GM12878 (cell line): ENCODE results near the gene PSMB10. TPM values are rescaled to one million over a fixed set of nuclear protein-coding genes. Genes with fewer than 3 reads are reported as not detected.

Experiments
- ATAC-seq: fragments of 200-7000 bp; cut with Tn5 transposase; 3 replicates; pipeline ENCODE4 v1.9.1; 2020; ENCODE audit warnings: mild to moderate bottlenecking, moderate library complexity
- BruUV-seq: library from RNA; stranded (reverse); fragments of 400-500 nt; replicated peaks from 2 replicates; lab custom pipeline; 2021; lab: Mats Ljungman, UMichigan
- CTCF ChIA-PET: fragments of 300-600 bp; sonication (Branson Sonifier 250); formaldehyde crosslinking; extraction: SDS; loops from one replicate; lab custom pipeline; 2021; ENCODE audit warnings: inconsistent platforms; lab: Yijun Ruan, JAX
- POLR2A ChIA-PET: fragments of 350-600 bp; formaldehyde crosslinking; extraction: SDS; loops from one replicate; lab custom pipeline; 2021; ENCODE audit warnings: inconsistent platforms; lab: Charles Lee
- RAD21 ChIA-PET: fragments of 300-600 bp; sonication (Branson Sonifier 250); formaldehyde crosslinking; loops from one replicate; lab custom pipeline; 2023; ENCODE audit warnings: antibody characterized with exemption; ENCODE audit not compliant: unreplicated experiment; lab: Charles Lee
- SMC1A ChIA-PET: fragments of 300-600 bp; sonication (Branson Sonifier 250); formaldehyde crosslinking; loops from one replicate; lab custom pipeline; 2023; ENCODE audit not compliant: unreplicated experiment, uncharacterized antibody; lab: Charles Lee
- DNase-seq: peaks from one replicate; pipeline ENCODE4 v3.0.0-alpha.2; 2011; ENCODE audit warnings: low read depth, low spot score
- FAIRE-seq: peaks from 3 replicates; lab custom pipeline; 2011; peaks lifted over from hg19 to GRCh38; lab: Jason Lieb, UNC
- H2AFZ ChIP-seq: 2 replicates; pipeline ENCODE4 v1.6.0; 2011; ENCODE audit warnings: low read depth, low read length, control low read depth; ENCODE audit not compliant: control insufficient read depth
- H3K27ac ChIP-seq: 2 replicates; pipeline ENCODE4 v1.5.1; 2011; ENCODE audit warnings: control low read depth; ENCODE audit not compliant: control insufficient read depth, insufficient read depth
- H3K27me3 ChIP-seq, 2 experiments: replicated peaks in 1 of 2; 2 replicates each; pipeline versions ENCODE4 v1.6.0 to v1.6.1; 2011; ENCODE audit warnings: low read length in 1 of 2; ENCODE audit not compliant: control insufficient read depth in 2 of 2, insufficient read depth in 2 of 2
- H3K36me3 ChIP-seq, 2 experiments: 2 replicates each; pipeline ENCODE4 v1.5.1; 2011; ENCODE audit warnings: low read length in 1 of 2; ENCODE audit not compliant: control insufficient read depth in 2 of 2, insufficient read depth in 2 of 2
- H3K4me1 ChIP-seq: 2 replicates; pipeline ENCODE4 v1.6.1; 2011; ENCODE audit warnings: mild to moderate bottlenecking, low read length, moderate library complexity, mixed read lengths; ENCODE audit not compliant: control insufficient read depth, insufficient read depth
- H3K4me2 ChIP-seq: 2 replicates; pipeline ENCODE4 v1.6.0; 2011; ENCODE audit warnings: control low read depth; ENCODE audit not compliant: control insufficient read depth, insufficient read depth
- H3K4me3 ChIP-seq: fragments of 200-600 bp; sonication (generic); 2 replicates; pipeline ENCODE4 v1.5.1; 2016
- H3K79me2 ChIP-seq: 2 replicates; pipeline ENCODE4 v1.6.0; 2011; ENCODE audit warnings: low read length; ENCODE audit not compliant: control insufficient read depth, insufficient read depth
- H3K9ac ChIP-seq: 2 replicates; pipeline ENCODE4 v1.8.0; 2011; ENCODE audit warnings: low read length, control low read depth, mixed read lengths; ENCODE audit not compliant: control insufficient read depth, insufficient read depth
- H3K9me3 ChIP-seq: replicated peaks from 3 replicates; pipeline ENCODE4 v1.5.1; 2011; ENCODE audit warnings: mild to moderate bottlenecking, low read length; ENCODE audit not compliant: control insufficient read depth, insufficient read depth
- H4K20me1 ChIP-seq: 2 replicates; pipeline ENCODE4 v1.6.0; 2011; ENCODE audit not compliant: control insufficient read depth, insufficient read depth
- CBFB ChIP-seq: IDR thresholded peaks from 2 replicates; pipeline ENCODE4 v1.6.1; 2016; ENCODE audit warnings: antibody characterized with exemption, low read depth
- ESRRA ChIP-seq: IDR thresholded peaks from 2 replicates; pipeline ENCODE4 v1.6.1; 2012; ENCODE audit warnings: mild to moderate bottlenecking, low read length, improper control_type of control experiment
- FOXM1 ChIP-seq: IDR thresholded peaks from 2 replicates; pipeline ENCODE4 v1.6.1; 2012; ENCODE audit warnings: low read depth, mild to moderate bottlenecking, inconsistent platforms, low read length, moderate library complexity
- HDGF ChIP-seq: fragments of 450-650 bp; IDR thresholded peaks from 2 replicates; pipeline ENCODE4 v1.6.1; 2016; ENCODE audit warnings: antibody characterized with exemption
- JUND ChIP-seq: IDR thresholded peaks from 2 replicates; pipeline ENCODE4 v1.6.1; 2012; ENCODE audit warnings: low read depth, mild to moderate bottlenecking, low read length, improper control_type of control experiment, moderate library complexity
- MYB ChIP-seq: fragments of 150-350 bp; IDR thresholded peaks from 2 replicates; pipeline ENCODE4 v1.6.1; 2014; ENCODE audit warnings: mild to moderate bottlenecking, low read depth, low read length, borderline replicate concordance
- NFYA ChIP-seq: IDR thresholded peaks from 2 replicates; pipeline ENCODE4 v1.6.1; 2011; ENCODE audit warnings: low read depth, mild to moderate bottlenecking, low read length, improper control_type of control experiment, borderline replicate concordance
- NR2C2 ChIP-seq: IDR thresholded peaks from 2 replicates; pipeline ENCODE4 v1.6.1; 2011; ENCODE audit warnings: borderline replicate concordance, low read depth; ENCODE audit not compliant: control insufficient read depth, insufficient read length
- NRF1 ChIP-seq: conservative IDR thresholded peaks from 2 replicates; pipeline ENCODE4 v1.6.1; 2011; ENCODE audit warnings: mild to moderate bottlenecking, low read depth, low read length, improper control_type of control experiment
- RAD21 ChIP-seq: IDR thresholded peaks from 2 replicates; pipeline ENCODE4 v1.6.1; 2011; ENCODE audit warnings: mild to moderate bottlenecking, low read depth, low read length, moderate library complexity; ENCODE audit not compliant: insufficient read depth
- RUNX3 ChIP-seq: IDR thresholded peaks from 2 replicates; pipeline ENCODE4 v1.6.1; 2012; ENCODE audit warnings: low read length, inconsistent platforms
- SMAD1 ChIP-seq: fragments of 450-650 bp; IDR thresholded peaks from 2 replicates; pipeline ENCODE4 v1.6.1; 2018; ENCODE audit warnings: mild to moderate bottlenecking, low read depth; ENCODE audit not compliant: partially characterized antibody
- SP1 ChIP-seq: IDR thresholded peaks from one replicate; pipeline ENCODE4 v1.6.1; 2011; ENCODE audit warnings: low read depth, low read length
- SUPT20H ChIP-seq: IDR thresholded peaks from 2 replicates; pipeline ENCODE4 v1.6.1; 2011; ENCODE audit warnings: low read depth, mild to moderate bottlenecking, low read length, moderate library complexity, borderline replicate concordance; ENCODE audit not compliant: control insufficient read depth
- ZBTB33 ChIP-seq: fragments of 450-650 bp; IDR thresholded peaks from 2 replicates; pipeline ENCODE4 v1.6.1; 2017; ENCODE audit warnings: mild to moderate bottlenecking
- ZSCAN29 ChIP-seq: fragments of 450-650 bp; IDR thresholded peaks from 2 replicates; pipeline ENCODE4 v1.6.1; 2017; ENCODE audit warnings: mild to moderate bottlenecking, moderate library complexity
- WGBS: methylation state at CpG from one replicate; pipeline ENCODE4 v1.1.6; 2016; ENCODE audit warnings: low lambda C conversion rate; ENCODE audit not compliant: insufficient replicate concordance, insufficient coverage; ENCODE audit errors: missing lambda C conversion rate; 5-methylcytosine and 5-hydroxymethylcytosine counted together
- in situ Hi-C: fragments of 300-500 bp; cut with MboI; formaldehyde crosslinking; loops from 9 replicates; pipeline ENCODE4 v1.14.3; 2018; ENCODE audit warnings: mixed read lengths
- intact Hi-C: fragments of 100-400 bp; cut with micrococcal nuclease; formaldehyde crosslinking; loops from one replicate; pipeline ENCODE4 v1.14.2; 2022; ENCODE audit not compliant: unreplicated experiment
- polyA plus RNA-seq, 11 experiments: library from polyadenylated mRNA; depleted of rRNA in 4 of 11; unstranded in 6 of 11; stranded (reverse) in 5 of 11; fragments of >200 nt; fragmentation: Nextera tagmentation in 4 of 11; fragmentation: Illumina TruSeq in 1 of 11; extraction: Ambion mirVana in 4 of 11; extraction: Trizol in 1 of 11; gene quantifications; 1 replicate in 1 of 11; 2 replicates in 10 of 11; pipeline versions ENCODE4 v1.2.1 to v1.2.3, GENCODE V29; 2011 to 2016; ENCODE audit warnings: inconsistent platforms in 2 of 11, missing spikeins in 2 of 11, low read depth in 1 of 11
- total RNA-seq, 4 experiments: library from RNA; depleted of rRNA in 3 of 4; stranded (reverse); fragments of >200 nt in 3 of 4; fragmentation: Illumina TruSeq in 1 of 4; extraction: Trizol in 1 of 4; gene quantifications; 2 replicates each; pipeline versions ENCODE4 v1.2.1 to v1.2.3, GENCODE V29; 2013 to 2021
- TF ChIP-seq, protein P1 (sequence below): IDR thresholded peaks from 2 replicates; pipeline ENCODE4 v1.6.1; 2012; ENCODE audit warnings: low read depth, low read length, improper control_type of control experiment
- TF ChIP-seq, protein P2 (sequence below): fragments of 450-650 bp; IDR thresholded peaks from 2 replicates; pipeline ENCODE4 v1.6.1; 2017; ENCODE audit warnings: borderline replicate concordance

PSMB10 gene
- total and polyA plus RNA-seq, 10 of the 15 experiments (the other 5 are each of a cell fraction or from before 2014, with no cell fraction given): 24.1 to 308 (median 151) TPM

DNA sequence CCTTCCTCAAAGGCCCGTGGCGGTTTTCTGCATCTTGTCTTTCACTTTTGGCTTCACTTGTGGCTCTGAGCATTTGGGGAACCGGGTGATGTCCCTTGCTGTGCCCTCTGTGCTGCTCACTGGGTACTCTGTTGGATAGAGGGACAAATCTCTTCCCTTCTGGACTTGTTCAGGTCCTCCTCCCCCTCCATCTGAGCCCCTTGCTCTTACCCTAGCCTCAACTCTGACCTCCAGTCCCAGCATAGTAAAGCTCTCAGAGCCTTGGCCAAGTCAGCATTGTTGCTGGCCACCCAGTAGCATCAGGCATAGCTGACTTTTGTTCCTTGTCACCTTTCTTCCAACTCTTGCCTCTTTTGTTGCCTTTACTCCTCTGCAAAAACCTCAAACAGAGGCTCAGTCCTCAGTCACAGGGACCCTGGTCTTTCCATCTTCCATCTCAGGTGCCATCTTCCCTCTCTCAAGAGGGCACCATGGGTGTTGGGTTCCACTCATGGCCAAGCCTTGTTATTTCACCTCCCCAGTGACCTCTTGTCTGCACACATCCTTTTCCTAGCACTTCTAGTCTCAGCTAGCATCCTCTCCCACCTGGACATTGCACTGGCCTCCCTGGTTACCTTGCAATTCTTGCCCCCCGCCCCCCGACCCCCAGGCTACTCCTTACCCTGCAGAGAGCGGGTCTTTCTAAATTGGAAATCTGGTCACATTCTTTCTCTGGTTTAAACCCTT lies 393 bp upstream of the PSMB10 start (continued):
- TF ChIP-seq, protein P1, sequence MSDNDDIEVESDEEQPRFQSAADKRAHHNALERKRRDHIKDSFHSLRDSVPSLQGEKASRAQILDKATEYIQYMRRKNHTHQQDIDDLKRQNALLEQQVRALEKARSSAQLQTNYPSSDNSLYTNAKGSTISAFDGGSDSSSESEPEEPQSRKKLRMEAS: no peak
- TF ChIP-seq RUNX3 (peak; percentile 76), CBFB (peak; percentile 44; the same call in 1 of the 2 replicates), SMAD1 (no peak), NRF1 (no peak), JUND (no peak), NFYA (no peak)
- TF ChIP-seq, all 136 proteins: peak for 8

- RAD21 ChIA-PET: interaction anchor here (0.7 to 1.7 kb wide), 22 partner anchors 25 to 454 kb away, joined by 3 to 10 read pairs (median 3); partner anchors contain the start of genes ATP6V0D1, DDX28, DUS2 and EDC4
- FAIRE-seq (peak; percentile 96), DNase-seq (peak; percentile 84), ATAC-seq (peak; percentile 94)
- H3K4me3 ChIP-seq: peak overlapping the region; percentile 89
- no peaks in the 10 kb centered on the region for H3K27me3 ChIP-seq
- POLR2A ChIA-PET: interaction anchor here (0.6 to 3.4 kb wide), 21 partner anchors 9 to 455 kb away, joined by 3 to 16 read pairs (median 4); partner anchors contain the start of genes ACD, ATP6V0D1, CTCF and LCAT
- SMC1A ChIA-PET: interaction anchor here (0.5 to 2.0 kb wide), 13 partner anchors 9 to 265 kb away, joined by 3 to 6 read pairs (median 3); partner anchors contain the start of genes NFATC3 and NUTF2
- H3K27ac ChIP-seq: peak overlapping the region; percentile 98
- intact Hi-C loops (loop anchor here (2.0 to 5.0 kb wide), 2 partner anchors 89 to 107 kb away; partner anchors contain the start of genes CENPT and NUTF2), in situ Hi-C loops (no loop called here)
- no peaks in the 10 kb centered on the region for H3K9me3 ChIP-seq
- H4K20me1 ChIP-seq: no peaks in the 10 kb centered on the region
- BruUV-seq: no TSS peak
- peaks cover 31% of the 10 kb centered on the region for H3K79me2 ChIP-seq
- H3K4me1 ChIP-seq: peaks cover 12% of the 10 kb centered on the region
- 11% methylated on average over 55 of the region's 55 CpGs for WGBS
- peak overlapping the region; percentile 81 for H3K4me2 ChIP-seq
- H3K36me3 ChIP-seq: peaks cover 21 to 25% of the 10 kb centered on the region in 2 experiments
- H2AFZ ChIP-seq: no peak overlapping the region; the same call in 1 of the 2 replicates
- CTCF ChIA-PET: interaction anchor here (0.7 to 3.5 kb wide), 18 partner anchors 10 to 415 kb away, joined by 3 to 15 read pairs (median 3); partner anchors contain the start of gene NRN1L
- peak overlapping the region; percentile 94 for H3K9ac ChIP-seq
- no peak for TF ChIP-seq ZSCAN29
- TF ChIP-seq ESRRA: no peak
- TF ChIP-seq, protein P2, sequence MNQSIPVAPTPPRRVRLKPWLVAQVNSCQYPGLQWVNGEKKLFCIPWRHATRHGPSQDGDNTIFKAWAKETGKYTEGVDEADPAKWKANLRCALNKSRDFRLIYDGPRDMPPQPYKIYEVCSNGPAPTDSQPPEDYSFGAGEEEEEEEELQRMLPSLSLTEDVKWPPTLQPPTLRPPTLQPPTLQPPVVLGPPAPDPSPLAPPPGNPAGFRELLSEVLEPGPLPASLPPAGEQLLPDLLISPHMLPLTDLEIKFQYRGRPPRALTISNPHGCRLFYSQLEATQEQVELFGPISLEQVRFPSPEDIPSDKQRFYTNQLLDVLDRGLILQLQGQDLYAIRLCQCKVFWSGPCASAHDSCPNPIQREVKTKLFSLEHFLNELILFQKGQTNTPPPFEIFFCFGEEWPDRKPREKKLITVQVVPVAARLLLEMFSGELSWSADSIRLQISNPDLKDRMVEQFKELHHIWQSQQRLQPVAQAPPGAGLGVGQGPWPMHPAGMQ: no peak
- peak; percentile 59 for TF ChIP-seq SP1
- TF ChIP-seq HDGF: peak; percentile 98
- no peak for TF ChIP-seq FOXM1
- TF ChIP-seq MYB: no peak
- TF ChIP-seq RAD21: no peak
- TF ChIP-seq SUPT20H: no peak
- TF ChIP-seq ZBTB33: no peak
- TF ChIP-seq NR2C2: no peak
Measured at GRCh38 chr16:67935402-67936123, 1.1 kb downstream of the PSMB10 start.
